ENCODE measurements around the gene IFNL1. TPM values are rescaled to one million over a fixed set of nuclear protein-coding genes. Genes with fewer than 3 reads are reported as not detected.
"Not testable (repeated sequence)": the region's sequence is repeated elsewhere in the genome, so short reads cannot be mapped to it uniquely, and the experiment has no call there.

Gene IFNL1
- total and polyA plus RNA-seq, 9 donors, result not detected

GRCh38 chr19:39254531-39255345 lies 41.5 kb upstream of the IFNL1 start:
- no peak for DNase-seq
- H3K4me1 ChIP-seq (ENCODE audit: control insufficient read depth, insufficient read depth, low read length), result no peaks in the 10 kb centered on the region
- H3K9me3 ChIP-seq (replicated peaks; ENCODE audit: control insufficient read depth, low read depth, low read length), result peaks cover 3% of the 10 kb centered on the region
- peaks cover 32% of the 10 kb centered on the region for H3K27me3 ChIP-seq (ENCODE audit: control insufficient read depth, insufficient read depth, low read length)
- H3K27ac ChIP-seq (ENCODE audit: low read length), result no peak overlapping the region
- H3K36me3 ChIP-seq (ENCODE audit: control insufficient read depth, insufficient read depth, low read length), result no peaks in the 10 kb centered on the region
- no peak overlapping the region for H3K4me3 ChIP-seq (ENCODE audit: low read length)
- WGBS (ENCODE audit: insufficient coverage), result 82% methylated on average over 28 of the region's 29 CpGs

DNA sequence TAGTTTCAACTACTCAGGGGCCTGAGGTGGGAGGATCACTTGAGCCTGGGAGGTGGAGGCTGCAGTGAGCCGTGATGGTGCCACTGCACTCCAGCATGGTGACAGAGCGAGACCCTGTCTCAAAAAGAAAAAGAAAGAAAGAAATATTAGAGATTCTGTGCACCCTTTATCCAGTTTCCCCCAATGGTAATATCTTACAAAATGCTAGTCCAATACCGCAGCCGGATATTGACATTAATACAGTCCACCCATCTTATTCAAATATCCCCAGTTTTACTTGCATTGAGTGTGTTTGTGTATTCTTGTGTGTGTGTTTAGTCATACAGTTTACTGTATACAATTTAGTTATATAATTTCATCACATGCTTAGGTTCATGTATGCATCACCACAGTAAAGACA lies 39.0 kb upstream of the IFNL1 start:
- Histone ChIP-seq H3K4me3 (ENCODE audit: low read length) (no peak overlapping the region), H3K36me3 (ENCODE audit: control insufficient read depth, insufficient read depth, low read length) (no peaks in the 10 kb centered on the region), H3K27me3 (ENCODE audit: control insufficient read depth, insufficient read depth, low read length) (peaks cover 31% of the 10 kb centered on the region), H3K4me1 (ENCODE audit: control insufficient read depth, insufficient read depth, low read length) (no peaks in the 10 kb centered on the region), H3K27ac (ENCODE audit: low read length) (no peak overlapping the region), H3K9me3 (replicated peaks; ENCODE audit: control insufficient read depth, low read depth, low read length) (peaks cover 3% of the 10 kb centered on the region)
- no peak for DNase-seq
- no CpG with 5 or more reads among the region's 4 CpGs for WGBS (ENCODE audit: insufficient coverage)

DNA sequence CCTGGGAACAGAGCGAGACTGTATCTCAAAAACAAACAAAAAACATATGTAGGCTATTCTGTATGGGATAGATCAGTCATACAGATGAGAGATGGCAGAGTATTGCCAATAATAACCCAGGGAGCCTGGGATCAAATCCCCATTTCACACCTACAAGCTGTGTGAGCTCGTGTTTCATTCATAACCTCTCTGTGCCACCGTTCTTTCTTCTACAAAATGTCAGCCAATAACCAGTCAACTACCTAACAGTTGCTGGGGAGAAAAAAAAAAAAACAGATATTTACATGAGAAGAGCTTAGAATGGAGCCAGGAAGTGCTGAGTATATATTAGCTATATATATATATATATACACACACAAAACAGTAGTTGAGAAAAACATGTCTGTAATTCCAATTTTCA lies 34.5 kb upstream of the IFNL1 start:
- peaks cover 10% of the 10 kb centered on the region for H3K4me1 ChIP-seq (ENCODE audit: control insufficient read depth, insufficient read depth, low read length)
- no peaks in the 10 kb centered on the region for H3K36me3 ChIP-seq (ENCODE audit: control insufficient read depth, insufficient read depth, low read length)
- H3K27me3 ChIP-seq (ENCODE audit: control insufficient read depth, insufficient read depth, low read length), result peaks cover 48% of the 10 kb centered on the region
- WGBS (ENCODE audit: insufficient coverage), result no CpG with 5 or more reads among the region's 3 CpGs
- DNase-seq, result no peak
- H3K27ac ChIP-seq (ENCODE audit: low read length), result no peak overlapping the region
- H3K4me3 ChIP-seq (ENCODE audit: low read length), result no peak overlapping the region
- peaks cover under 1% of the 10 kb centered on the region for H3K9me3 ChIP-seq (replicated peaks; ENCODE audit: control insufficient read depth, low read depth, low read length)

GRCh38 chr19:39262496-39262895 lies 33.7 kb upstream of the IFNL1 start:
- no peak for DNase-seq
- Histone ChIP-seq H3K36me3 (ENCODE audit: control insufficient read depth, insufficient read depth, low read length) (no peaks in the 10 kb centered on the region), H3K27me3 (ENCODE audit: control insufficient read depth, insufficient read depth, low read length) (peaks cover 48% of the 10 kb centered on the region), H3K9me3 (replicated peaks; ENCODE audit: control insufficient read depth, low read depth, low read length) (no peaks in the 10 kb centered on the region), H3K4me1 (ENCODE audit: control insufficient read depth, insufficient read depth, low read length) (peaks cover 10% of the 10 kb centered on the region), H3K27ac (ENCODE audit: low read length) (no peak overlapping the region), H3K4me3 (ENCODE audit: low read length) (no peak overlapping the region)
- WGBS (ENCODE audit: insufficient coverage), result no CpG with 5 or more reads among the region's 4 CpGs

GRCh38 chr19:39263912-39264305 lies 32.3 kb upstream of the IFNL1 start:
- Histone ChIP-seq H3K4me3 (ENCODE audit: low read length) (no peak overlapping the region), H3K27me3 (ENCODE audit: control insufficient read depth, insufficient read depth, low read length) (peaks cover 50% of the 10 kb centered on the region), H3K9me3 (replicated peaks; ENCODE audit: control insufficient read depth, low read depth, low read length) (no peaks in the 10 kb centered on the region), H3K27ac (ENCODE audit: low read length) (no peak overlapping the region), H3K4me1 (ENCODE audit: control insufficient read depth, insufficient read depth, low read length) (peaks cover 10% of the 10 kb centered on the region), H3K36me3 (ENCODE audit: control insufficient read depth, insufficient read depth, low read length) (no peaks in the 10 kb centered on the region)
- 2% methylated on average over 16 of the region's 17 CpGs for WGBS (ENCODE audit: insufficient coverage)
- DNase-seq, result no peak

DNA sequence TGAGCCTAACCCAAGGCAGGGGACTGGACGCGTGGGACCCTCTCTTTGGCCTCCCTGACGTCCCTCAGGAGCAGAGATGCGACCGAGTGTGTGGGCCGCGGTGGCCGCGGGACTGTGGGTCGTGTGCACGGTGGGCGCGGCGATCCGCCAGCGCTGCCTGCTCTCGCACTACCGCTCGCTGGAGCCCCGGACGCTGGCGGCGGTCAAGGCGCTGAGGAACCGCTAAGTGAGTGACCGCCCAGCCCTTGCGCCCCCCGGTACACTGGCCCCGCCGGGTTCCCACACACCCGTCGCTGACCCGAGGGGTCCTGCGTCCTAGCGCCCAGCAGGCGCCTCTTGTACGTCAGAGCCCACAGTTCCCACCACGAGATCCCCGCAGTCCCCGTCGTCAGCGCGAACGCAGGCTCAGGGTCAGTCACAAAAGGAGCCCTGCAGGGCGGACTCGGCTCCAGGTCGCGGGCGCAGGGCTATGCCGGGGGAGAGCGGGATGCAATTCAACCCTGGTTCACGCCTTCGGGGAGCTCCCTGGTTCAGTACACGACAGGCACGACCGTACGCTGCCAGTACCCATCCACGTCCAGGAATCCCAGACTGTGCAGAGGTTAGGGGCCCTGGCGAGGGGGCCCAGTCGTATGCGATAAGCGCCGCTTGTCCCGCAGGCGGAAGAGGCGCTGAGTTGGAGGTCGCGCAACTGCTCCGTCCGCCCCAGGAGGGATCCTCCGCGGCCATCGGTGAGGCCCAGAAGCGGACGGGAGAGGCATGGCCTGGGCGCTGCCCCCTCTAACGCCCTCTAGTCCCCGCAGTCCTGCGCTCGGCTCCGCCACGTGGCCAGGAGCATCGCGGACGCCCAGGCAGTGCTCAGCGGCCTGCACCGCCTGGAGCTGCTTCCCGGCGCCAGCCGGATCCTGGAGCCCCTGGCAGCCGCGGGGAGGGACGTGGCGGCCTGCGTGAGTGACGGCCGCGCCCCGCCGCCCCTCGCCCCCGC lies 31.6 kb upstream of the IFNL1 start:
- DNase-seq, result peak; percentile 30
- H3K27ac ChIP-seq (ENCODE audit: low read length), result no peak overlapping the region
- H3K27me3 ChIP-seq (ENCODE audit: control insufficient read depth, insufficient read depth, low read length), result peaks cover 50% of the 10 kb centered on the region
- no peaks in the 10 kb centered on the region for H3K9me3 ChIP-seq (replicated peaks; ENCODE audit: control insufficient read depth, low read depth, low read length)
- H3K4me3 ChIP-seq (ENCODE audit: low read length), result no peak overlapping the region
- H3K4me1 ChIP-seq (ENCODE audit: control insufficient read depth, insufficient read depth, low read length), result peaks cover 10% of the 10 kb centered on the region
- H3K36me3 ChIP-seq (ENCODE audit: control insufficient read depth, insufficient read depth, low read length), result no peaks in the 10 kb centered on the region
- WGBS (ENCODE audit: insufficient coverage), result 2% methylated on average over 100 of the region's 102 CpGs

- WGBS (ENCODE audit: insufficient coverage), result 20% methylated on average over 37 of the region's 39 CpGs
These were observed 30.8 kb upstream of the IFNL1 start for GRCh38 chr19:39265321-39265916.

GRCh38 chr19:39268085-39268484 lies 28.1 kb upstream of the IFNL1 start, which contains the start of gene IFNL2:
Gene IFNL2, plus strand, starts transcription at chr19:39268396. Its CDS starts 173 bp downstream, at chr19:39268569.
- H3K27me3 ChIP-seq (ENCODE audit: control insufficient read depth, insufficient read depth, low read length), result peaks cover 37% of the 10 kb centered on the region
- no CpG with 5 or more reads among the region's 1 CpG for WGBS (ENCODE audit: insufficient coverage)
- DNase-seq; H3K4me3 ChIP-seq (ENCODE audit: low read length); H3K27ac ChIP-seq (ENCODE audit: low read length); H3K36me3 ChIP-seq (ENCODE audit: control insufficient read depth, insufficient read depth, low read length); H3K9me3 ChIP-seq (replicated peaks; ENCODE audit: control insufficient read depth, low read depth, low read length): not testable (repeated sequence)
- peaks cover 10% of the 10 kb centered on the region for H3K4me1 ChIP-seq (ENCODE audit: control insufficient read depth, insufficient read depth, low read length)

More at GRCh38 chr19:39265321-39265916, 30.8 kb upstream of the IFNL1 start:
- peak; percentile 4 for DNase-seq
- Histone ChIP-seq H3K27ac (ENCODE audit: low read length) (no peak overlapping the region), H3K27me3 (ENCODE audit: control insufficient read depth, insufficient read depth, low read length) (peaks cover 48% of the 10 kb centered on the region), H3K4me1 (ENCODE audit: control insufficient read depth, insufficient read depth, low read length) (peaks cover 10% of the 10 kb centered on the region), H3K36me3 (ENCODE audit: control insufficient read depth, insufficient read depth, low read length) (no peaks in the 10 kb centered on the region), H3K9me3 (replicated peaks; ENCODE audit: control insufficient read depth, low read depth, low read length) (no peaks in the 10 kb centered on the region), H3K4me3 (ENCODE audit: low read length) (no peak overlapping the region)

DNA sequence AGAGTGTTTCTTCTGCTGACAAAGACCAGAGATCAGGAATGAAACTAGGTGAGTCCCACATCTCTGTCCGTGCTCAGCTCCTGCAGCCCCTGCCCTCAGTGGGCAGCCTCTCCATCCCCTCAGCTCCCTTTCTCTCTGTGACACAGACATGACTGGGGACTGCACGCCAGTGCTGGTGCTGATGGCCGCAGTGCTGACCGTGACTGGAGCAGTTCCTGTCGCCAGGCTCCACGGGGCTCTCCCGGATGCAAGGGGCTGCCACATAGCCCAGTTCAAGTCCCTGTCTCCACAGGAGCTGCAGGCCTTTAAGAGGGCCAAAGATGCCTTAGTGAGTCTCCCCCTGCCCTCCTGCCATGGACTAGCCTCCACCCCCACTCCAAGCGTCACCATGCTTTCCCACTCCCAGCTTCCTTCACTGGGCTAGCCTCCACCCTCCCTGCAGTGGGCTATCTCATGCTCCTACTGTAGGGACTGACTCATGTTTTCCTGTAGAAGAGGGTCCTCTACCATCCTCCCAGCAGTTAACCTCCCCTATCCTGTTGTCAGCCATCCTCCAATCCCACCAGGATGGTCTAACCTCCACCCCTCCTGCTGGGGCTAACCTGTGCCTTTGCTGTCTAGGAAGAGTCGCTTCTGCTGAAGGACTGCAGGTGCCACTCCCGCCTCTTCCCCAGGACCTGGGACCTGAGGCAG lies 27.5 kb upstream of the IFNL1 start:
- not testable (repeated sequence) for H3K9me3 ChIP-seq (replicated peaks; ENCODE audit: control insufficient read depth, low read depth, low read length); H3K4me3 ChIP-seq (ENCODE audit: low read length); H3K36me3 ChIP-seq (ENCODE audit: control insufficient read depth, insufficient read depth, low read length); H3K27ac ChIP-seq (ENCODE audit: low read length); DNase-seq
- H3K27me3 ChIP-seq (ENCODE audit: control insufficient read depth, insufficient read depth, low read length), result peaks cover 31% of the 10 kb centered on the region
- 46% methylated on average over 2 of the region's 10 CpGs for WGBS (ENCODE audit: insufficient coverage)
- peaks cover 10% of the 10 kb centered on the region for H3K4me1 ChIP-seq (ENCODE audit: control insufficient read depth, insufficient read depth, low read length)

Data from muscle of leg (tissue), 11 donors.